Coronary artery (tissue), 2 donors: Measurements from ENCODE around the gene SEMA7A.

Source experiments
- DNase-seq: peaks from one replicate; pipeline ENCODE4 v3.0.0-alpha.2; 2017; ENCODE audit warnings: low spot score
- H3K27ac ChIP-seq, 2 donors: fragments of 200-600 bp; sonication (generic); one replicate each; pipeline ENCODE4 v1.5.1; 2016 to 2019
- H3K4me3 ChIP-seq: fragments of 200-600 bp; sonication (generic); 2 replicates; pipeline ENCODE4 v1.5.1; 2016; ENCODE audit warnings: mild to moderate bottlenecking, moderate library complexity
- TF ChIP-seq, protein P1 (sequence below): fragments of 200-600 bp; sonication (generic); IDR thresholded peaks from one replicate; pipeline ENCODE4 v1.5.1; 2019; ENCODE audit warnings: antibody characterized with exemption

SEMA7A gene

GRCh38 chr15:74412159-74412558 is 21.6 kb downstream of the SEMA7A start:
- DNase-seq: no peak
- Histone ChIP-seq H3K27ac (no peak overlapping the region), H3K4me3 (no peak overlapping the region)
- TF ChIP-seq, protein P1, sequence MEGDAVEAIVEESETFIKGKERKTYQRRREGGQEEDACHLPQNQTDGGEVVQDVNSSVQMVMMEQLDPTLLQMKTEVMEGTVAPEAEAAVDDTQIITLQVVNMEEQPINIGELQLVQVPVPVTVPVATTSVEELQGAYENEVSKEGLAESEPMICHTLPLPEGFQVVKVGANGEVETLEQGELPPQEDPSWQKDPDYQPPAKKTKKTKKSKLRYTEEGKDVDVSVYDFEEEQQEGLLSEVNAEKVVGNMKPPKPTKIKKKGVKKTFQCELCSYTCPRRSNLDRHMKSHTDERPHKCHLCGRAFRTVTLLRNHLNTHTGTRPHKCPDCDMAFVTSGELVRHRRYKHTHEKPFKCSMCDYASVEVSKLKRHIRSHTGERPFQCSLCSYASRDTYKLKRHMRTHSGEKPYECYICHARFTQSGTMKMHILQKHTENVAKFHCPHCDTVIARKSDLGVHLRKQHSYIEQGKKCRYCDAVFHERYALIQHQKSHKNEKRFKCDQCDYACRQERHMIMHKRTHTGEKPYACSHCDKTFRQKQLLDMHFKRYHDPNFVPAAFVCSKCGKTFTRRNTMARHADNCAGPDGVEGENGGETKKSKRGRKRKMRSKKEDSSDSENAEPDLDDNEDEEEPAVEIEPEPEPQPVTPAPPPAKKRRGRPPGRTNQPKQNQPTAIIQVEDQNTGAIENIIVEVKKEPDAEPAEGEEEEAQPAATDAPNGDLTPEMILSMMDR: no peak

- Histone ChIP-seq H3K4me3 (no peak overlapping the region), H3K27ac (no peak overlapping the region)
- no peak for DNase-seq
- TF ChIP-seq, protein P1: no peak
Measured at GRCh38 chr15:74411686-74412085, 22.1 kb downstream of the SEMA7A start.

GRCh38 chr15:74410502-74410901 is 23.3 kb downstream of the SEMA7A start:
- Histone ChIP-seq H3K27ac (no peak overlapping the region), H3K4me3 (no peak overlapping the region)
- TF ChIP-seq, protein P1: no peak
- no peak for DNase-seq

DNA sequence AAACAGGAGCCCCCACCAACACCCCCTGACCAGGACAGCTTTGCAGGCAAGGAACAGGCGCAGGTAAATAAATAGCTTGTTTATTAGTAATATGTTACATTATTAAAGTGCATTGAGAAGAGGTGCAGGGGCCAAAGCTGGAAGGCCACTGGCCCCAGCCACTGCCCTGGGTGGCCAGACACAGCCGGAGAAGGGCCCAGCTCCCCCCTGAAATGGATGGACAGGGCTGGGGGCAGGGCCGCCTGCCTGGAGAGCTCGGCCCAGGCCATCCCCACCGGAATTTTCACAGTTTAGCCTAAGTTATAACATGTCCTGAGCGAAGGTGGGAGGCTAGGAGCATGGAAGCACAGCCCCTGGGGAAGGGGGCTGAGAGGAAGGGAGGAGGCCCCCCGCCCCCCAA is 24.5 kb downstream of the SEMA7A start:
- DNase-seq: no peak
- no peak overlapping the region for H3K27ac ChIP-seq
- no peak overlapping the region for H3K4me3 ChIP-seq
- TF ChIP-seq, protein P1: no peak

DNA sequence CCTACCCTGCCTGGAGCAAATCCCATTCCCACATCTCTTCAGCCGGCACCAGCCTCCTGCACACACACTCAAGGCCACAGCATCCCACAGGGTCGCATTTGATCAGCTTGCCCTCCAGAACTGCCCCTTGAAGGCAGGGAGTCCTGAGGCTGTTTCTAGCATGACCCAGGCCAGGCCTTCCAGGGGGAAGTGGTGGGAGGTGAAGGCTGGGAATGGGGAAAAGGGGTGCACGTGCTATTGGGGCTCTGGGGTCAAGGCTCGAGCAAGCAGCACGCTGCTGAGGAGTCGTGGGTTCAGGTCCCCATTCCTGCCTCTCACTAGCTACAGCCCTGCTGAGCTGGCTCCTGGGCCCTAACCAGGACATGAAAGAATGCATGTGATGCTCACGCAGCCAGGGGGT is 24.9 kb downstream of the SEMA7A start:
- TF ChIP-seq, protein P1: no peak
- no peak overlapping the region for H3K27ac ChIP-seq

GRCh38 chr15:74408385-74408784 is 25.4 kb downstream of the SEMA7A start:
- TF ChIP-seq, protein P1: no peak
- H3K4me3 ChIP-seq: no peak overlapping the region
- H3K27ac ChIP-seq: no peak overlapping the region
- no peak for DNase-seq

More for the DNA sequence above, 24.9 kb downstream of the SEMA7A start:
- no peak overlapping the region for H3K4me3 ChIP-seq
- DNase-seq: no peak

GRCh38 chr15:74406992-74407705 is 26.6 kb downstream of the SEMA7A start:
- TF ChIP-seq, protein P1: no peak

More at GRCh38 chr15:74406992-74407705, 26.6 kb downstream of the SEMA7A start:
- Histone ChIP-seq H3K27ac (no peak overlapping the region), H3K4me3 (no peak overlapping the region)
- DNase-seq: no peak
